Stimulated activated CD4-positive, alpha-beta T cell treated with anti-CD3 and anti-CD28 coated beads, Interleukin-12 subunit alpha, Interleukin-12 subunit beta, amount 100 ng/mL, for 24 hours (primary cell): ENCODE results near the gene RNASEL.

ENCODE experiments used
- DNase-seq, 2 experiments: peaks; one replicate each; pipeline ENCODE4 v3.0.0-alpha.2; 2020; ENCODE audit warnings: low read depth in 2 of 2

Gene RNASEL

DNA sequence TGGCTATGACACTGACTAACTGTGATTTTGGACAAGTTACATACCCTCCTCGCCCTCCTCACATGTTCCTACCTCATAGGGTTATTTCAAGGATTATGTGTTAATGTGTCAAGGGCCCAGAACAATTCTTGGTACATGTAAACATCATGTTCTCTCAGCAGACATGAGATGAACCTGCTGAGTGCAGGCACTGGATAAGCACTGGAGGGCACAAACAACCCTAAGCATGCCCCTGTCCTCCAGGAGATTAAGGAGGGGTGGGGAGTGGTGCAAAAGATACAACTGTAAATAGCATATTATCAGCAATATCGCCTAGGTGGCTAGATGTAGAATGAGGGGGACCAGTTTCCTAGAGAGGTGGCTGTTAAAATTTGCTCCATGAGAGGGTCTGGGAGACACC is 32.9 kb upstream of the RNASEL start:
- no peak for DNase-seq

DNA sequence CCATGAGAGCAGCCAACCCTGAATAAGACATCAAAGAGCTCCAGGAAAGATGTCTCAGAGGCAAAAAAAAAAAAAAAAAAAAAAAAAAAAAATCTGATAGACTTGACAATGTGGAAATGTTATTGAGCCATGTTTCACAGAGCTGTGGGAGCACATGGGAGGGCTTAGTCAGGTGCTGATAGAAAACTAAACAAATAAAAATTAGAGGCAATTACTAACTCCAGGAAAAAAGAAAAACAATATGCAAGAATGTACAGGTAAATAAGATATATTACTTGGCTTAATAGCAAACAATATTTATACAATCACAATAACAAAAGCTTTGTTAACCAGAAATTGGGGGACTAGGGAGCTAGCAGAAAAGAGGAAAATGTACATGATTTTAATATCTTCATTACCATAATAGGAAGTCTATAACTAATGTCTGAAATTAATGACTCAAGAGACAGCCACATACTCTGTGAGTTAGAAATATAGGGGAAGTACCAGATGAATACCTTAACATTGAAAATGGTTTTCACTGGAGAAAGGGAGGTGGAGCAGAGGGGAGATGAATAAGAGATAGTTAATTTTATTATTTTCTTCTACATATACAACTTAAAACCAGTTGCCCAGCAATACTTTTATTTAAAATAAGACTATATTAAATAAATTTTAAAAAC is 32.0 kb upstream of the RNASEL start:
- no peak for DNase-seq

- DNase-seq: no peak
Measured at GRCh38 chr1:182617734-182618351, 28.8 kb upstream of the RNASEL start.

GRCh38 chr1:182617014-182617429 is 28.0 kb upstream of the RNASEL start:
- DNase-seq: no peak

GRCh38 chr1:182616130-182617013 is 27.3 kb upstream of the RNASEL start:
- DNase-seq: peak; percentile 60 to 80

- peak in 1 of 2 experiments; percentile 59 for DNase-seq
Measured at GRCh38 chr1:182615468-182616129, 26.5 kb upstream of the RNASEL start.

GRCh38 chr1:182614796-182615454 is 25.9 kb upstream of the RNASEL start:
- DNase-seq: peak in 1 of 2 experiments; percentile 74

DNA sequence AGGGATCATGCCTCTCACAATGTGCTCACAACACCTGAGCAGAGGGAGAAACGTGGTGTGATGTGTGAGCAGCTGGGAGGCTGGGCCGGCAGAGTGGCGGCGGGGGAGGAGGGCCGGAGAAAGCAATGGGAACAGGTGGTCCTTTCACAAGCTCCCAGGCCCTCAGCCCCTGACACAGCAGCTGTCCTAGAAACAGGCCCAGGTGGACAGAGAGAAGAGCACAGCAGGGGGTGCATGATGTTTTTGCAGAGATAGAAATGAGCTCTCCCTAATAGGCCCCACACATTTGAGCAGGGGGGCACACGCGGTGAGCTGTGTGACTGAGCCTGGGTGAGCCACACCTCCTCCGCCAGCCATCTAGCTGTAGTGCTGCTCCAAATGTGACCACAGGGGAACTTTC is 22.7 kb upstream of the RNASEL start:
- DNase-seq: no peak

- DNase-seq: no peak
Measured at GRCh38 chr1:182611326-182611725, 22.3 kb upstream of the RNASEL start.

DNA sequence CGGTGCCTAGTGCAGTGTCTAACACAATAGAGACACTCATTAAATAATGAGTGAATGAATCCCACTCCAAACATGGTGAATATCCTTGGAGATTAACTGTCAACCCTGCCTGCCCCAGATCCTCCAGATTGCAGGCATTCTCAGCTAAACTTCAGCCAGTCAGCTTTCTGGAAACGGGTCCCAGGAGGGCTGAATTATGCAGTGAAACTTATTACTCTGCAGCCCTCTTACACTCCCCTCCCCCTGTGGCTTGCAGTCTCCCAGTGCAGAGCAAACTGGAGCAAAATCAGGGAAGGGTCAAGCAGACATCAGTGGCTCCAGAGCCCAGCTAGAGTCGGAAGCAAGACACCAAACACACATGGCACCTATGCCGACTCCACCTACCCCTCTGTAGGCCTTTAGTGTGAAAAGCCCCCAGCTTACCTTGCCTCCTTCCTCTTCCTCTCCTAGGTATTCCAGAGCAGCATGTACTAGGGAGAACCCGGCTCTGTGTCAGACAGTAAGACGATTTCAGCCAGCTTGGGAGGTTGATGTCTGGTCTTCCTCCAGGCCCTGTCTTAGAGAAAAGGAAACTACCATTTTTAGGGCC is 21.6 kb upstream of the RNASEL start:
- DNase-seq: no peak

DNA sequence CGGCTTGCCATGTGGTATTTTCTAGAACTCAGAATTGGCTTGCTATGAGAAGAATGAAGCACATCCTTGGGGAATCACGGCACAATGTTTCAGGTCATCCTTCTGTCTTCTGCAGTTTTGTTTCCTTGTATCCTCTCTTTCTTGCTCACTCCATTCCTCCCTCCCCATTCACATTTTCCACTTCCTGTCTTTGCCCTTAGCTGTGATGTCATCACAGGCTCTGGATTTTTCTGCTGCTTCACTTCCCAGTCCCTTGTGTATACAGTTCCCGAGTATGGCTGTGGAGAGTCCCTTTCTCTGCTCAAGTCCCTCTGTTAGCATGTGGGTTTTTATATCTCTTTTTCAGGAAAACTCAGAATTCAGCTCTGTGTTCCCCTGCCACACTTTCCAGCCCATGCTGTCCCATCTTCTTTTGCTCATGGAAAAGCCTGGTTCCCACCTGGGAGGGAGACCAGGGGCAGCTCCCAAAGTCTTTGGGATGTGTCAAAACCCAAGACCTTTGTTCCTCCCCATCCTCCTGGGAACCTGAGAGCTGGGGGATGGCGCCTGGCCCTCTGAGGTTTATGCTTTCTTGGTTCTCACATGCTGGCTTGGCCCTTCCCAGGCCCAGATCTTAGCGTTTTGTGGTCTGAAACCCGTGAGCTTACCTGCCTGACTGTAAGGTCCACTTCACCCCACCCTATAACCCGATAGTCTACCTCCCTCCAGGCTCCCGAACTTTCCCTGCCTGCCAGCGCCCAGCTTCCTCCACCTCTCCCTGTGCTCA is 20.0 kb upstream of the RNASEL start:
- no peak for DNase-seq

DNA sequence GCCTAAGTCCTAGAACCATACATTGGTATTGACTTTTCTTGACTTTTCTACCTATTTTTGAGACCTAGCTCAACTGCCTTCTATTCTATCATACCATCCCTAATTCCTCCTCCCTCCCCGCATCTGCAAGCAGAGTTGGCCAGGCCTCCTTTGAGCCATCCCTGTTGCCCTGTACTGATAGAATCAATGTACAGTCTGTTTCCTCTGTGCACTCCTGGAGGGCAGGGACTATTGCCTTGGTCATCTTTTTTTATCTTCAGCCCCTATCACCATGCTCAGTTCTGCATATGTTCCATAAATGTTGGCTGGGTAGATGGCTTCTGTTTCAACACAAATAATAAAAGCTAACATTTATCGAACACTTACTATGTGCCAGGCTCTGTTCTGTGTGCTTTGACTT is 19.2 kb upstream of the RNASEL start:
- no peak for DNase-seq

- DNase-seq: no peak
Measured at GRCh38 chr1:182607566-182607965, 18.5 kb upstream of the RNASEL start.

GRCh38 chr1:182604175-182605164 is 15.4 kb upstream of the RNASEL start, which contains the start of gene RGS16:
RGS16 (minus strand) TSS chr1:182604389; CDS start chr1:182604259, 130 bp downstream.
- peak; percentile 89 to 95 for DNase-seq

- no peak for DNase-seq
Measured at GRCh38 chr1:182603646-182604174, 14.7 kb upstream of the RNASEL start.

- no peak for DNase-seq
Measured at GRCh38 chr1:182602935-182603645, 14.0 kb upstream of the RNASEL start.

- no peak for DNase-seq
Measured at GRCh38 chr1:182601913-182602312, 12.9 kb upstream of the RNASEL start.

- DNase-seq: peak in 1 of 2 experiments; percentile 35
Measured at GRCh38 chr1:182601416-182601786, 12.3 kb upstream of the RNASEL start.
